Activated naive CD8-positive, alpha-beta T cell treated with anti-CD3 and anti-CD28 coated beads, Interleukin-2, amount 50 U/mL, for 16 hours (primary cell): Measurements from ENCODE around the gene HMHB1.
"Not testable (repeated sequence)": the region's sequence is repeated elsewhere in the genome, so short reads cannot be mapped to it uniquely, and the experiment has no call there.

ENCODE experiments used
- DNase-seq: peaks from one replicate; pipeline ENCODE4 v3.0.0-alpha.2; 2020; ENCODE audit warnings: low read depth, low spot score

The HMHB1 gene

GRCh38 chr5:143801252-143801939, 10.6 kb upstream of the HMHB1 start:
- DNase-seq: no peak

DNA sequence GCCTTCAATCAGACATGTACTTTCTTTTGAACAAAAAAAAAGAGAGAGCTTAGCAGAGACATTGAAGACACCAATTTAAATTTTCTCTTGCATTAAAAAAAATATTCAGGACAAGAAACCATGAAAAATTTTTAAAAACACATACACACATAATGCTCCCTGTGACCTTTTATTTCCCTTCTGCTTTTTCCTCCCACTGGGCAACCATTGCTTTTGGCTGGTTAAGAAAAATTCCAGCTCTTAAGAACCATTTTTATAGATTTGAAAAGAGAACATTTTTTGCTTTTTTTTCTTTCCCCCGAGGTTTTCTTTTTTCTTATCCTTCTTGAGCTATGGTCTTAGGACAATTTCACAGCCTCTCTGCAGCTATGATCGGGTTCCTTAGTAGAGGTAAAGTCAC, 6.1 kb upstream of the HMHB1 start:
- DNase-seq: no peak

- no peak for DNase-seq
These were observed 5.4 kb upstream of the HMHB1 start for GRCh38 chr5:143806579-143806978.

DNA sequence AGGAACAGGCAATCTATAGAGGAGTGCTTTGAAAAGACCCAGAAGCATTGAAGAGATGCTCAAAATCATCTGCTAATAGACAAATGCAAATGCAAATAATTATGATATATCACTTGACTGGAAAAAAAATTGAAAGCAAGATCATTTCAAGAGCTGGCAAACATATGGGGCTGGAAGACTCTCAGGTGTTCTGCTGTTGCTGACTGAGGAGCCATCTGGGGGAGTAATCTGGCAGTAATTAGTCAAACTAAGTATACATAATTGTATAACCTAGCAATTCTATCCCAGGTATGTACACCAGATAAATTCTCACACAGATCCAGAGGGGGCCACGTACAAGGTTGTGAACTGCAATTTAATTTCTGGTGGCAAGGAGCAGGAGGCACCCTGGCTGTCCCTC, 4.6 kb upstream of the HMHB1 start:
- no peak for DNase-seq

GRCh38 chr5:143816370-143816769, 4.4 kb downstream of the HMHB1 start:
- DNase-seq: not testable (repeated sequence)

DNA sequence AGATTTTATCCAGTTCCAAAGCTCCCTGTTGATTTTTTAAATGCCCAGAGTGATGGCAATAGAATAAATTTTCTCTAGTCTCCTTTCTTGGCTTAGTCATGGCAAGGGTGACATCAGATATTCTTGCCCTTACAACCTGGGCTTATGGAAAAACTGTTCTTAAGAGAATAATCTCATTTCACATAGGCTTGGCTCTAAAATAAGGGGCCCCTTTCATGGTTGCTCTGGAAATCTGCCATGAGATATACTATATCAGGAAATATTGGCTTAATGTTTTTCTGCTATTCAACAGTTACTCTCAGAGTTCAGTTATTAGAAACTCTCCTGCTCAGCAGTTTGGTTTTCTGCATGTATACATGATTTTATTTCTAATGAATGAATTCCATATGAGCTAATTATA, 7.8 kb downstream of the HMHB1 start:
- DNase-seq: no peak

GRCh38 chr5:143820451-143820850, 8.5 kb downstream of the HMHB1 start:
- DNase-seq: no peak

DNA sequence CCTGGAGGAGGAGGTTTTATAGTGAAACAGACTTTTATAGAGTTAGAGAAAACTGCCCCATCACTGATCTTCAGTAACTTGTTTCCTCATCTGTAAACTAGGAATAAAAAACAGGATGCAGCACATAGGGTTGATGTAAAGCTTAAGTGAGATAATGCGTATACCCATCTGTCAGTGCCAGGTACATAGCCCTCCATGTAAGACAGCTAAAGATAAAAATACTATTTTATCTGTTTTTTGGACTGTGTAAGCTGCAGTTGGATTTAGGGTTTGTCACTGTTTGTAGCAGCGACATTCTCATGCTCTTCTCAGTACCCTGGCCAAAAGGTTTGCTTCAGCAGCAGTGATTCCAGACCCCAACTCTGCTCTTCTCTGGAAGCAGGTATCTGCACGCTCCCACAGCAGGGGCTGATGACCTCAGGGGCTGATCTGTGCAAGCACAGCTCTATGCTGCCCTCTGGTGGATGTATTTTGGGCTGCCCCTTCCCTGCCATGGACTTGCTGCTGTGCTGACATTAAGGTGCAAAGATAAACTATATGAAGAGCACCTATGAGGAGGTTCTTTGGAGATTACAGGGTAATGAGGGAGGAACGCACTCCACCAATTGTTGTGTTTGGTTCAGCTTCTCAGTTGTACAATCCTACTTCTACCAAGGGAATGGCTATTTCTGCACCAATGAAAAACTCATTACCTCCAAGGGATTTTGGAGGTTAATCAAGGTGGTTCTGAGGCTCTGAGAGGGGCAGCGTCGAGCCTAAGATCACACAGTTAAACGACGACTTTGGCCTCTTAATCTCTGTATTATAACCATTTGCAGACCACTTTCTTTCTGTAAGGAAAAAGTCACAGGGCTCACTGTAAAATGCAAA, 13.1 kb downstream of the HMHB1 start:
- DNase-seq: peak; percentile 71

DNA sequence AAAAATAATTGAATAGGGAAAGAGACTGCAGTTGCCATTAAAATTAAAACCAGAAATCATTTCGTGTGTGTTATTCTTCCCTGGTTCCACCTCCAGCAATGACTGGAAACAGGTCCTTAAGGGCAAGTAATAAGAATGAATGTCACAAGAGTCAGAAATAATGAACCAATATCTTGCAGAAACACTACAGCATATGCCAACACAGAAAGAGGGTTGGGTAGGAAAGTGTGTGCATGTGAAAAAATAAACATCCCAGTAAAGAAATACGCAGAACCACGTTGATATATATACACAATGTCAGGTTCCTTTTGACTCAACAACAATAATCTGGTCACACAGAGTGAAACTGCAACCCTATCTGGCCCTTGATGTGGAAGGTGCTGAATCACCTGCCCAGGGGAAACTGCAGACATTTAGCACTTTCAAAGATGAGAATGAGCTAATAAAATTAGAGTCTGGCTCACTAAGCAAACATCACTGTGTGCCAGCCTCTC, 15.0 kb downstream of the HMHB1 start:
- no peak for DNase-seq

DNA sequence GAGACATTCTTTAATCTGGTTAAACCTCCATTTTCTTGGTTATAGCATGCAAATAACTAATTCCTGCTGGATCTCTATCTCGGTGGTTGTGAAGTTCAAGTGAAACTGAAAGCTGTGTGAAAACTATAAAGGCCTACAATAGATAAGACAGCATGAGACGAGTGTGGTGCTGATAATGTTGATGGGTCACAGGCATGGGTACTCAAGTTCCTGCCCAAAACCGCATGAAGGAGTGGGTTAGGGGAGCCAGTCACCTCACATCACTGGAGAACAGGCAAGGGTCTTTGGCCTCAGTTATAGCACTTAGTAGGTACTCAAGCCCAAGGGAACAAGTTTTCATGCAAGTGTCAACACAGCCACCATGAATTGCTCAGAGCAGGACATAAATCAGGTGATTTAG, 16.7 kb downstream of the HMHB1 start:
- no peak for DNase-seq

DNA sequence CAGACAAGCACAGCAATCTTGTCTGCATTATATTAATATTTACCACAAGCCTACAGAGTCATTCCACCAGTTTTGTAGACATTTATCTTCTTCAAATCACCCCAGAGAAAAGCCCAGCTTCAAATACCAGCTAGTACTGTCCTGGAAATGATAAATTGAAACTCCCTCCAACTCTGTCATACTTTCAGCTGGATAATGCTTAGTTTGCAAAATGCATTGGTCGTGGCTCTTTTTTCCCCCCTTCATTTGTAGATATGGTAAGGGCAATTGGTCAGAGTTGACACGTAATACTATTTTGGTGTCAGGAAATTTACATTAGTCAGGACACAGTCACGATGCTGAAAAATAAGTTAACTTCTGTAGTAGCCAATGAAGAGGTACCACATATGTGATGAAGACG, 21.2 kb downstream of the HMHB1 start:
- no peak for DNase-seq

DNA sequence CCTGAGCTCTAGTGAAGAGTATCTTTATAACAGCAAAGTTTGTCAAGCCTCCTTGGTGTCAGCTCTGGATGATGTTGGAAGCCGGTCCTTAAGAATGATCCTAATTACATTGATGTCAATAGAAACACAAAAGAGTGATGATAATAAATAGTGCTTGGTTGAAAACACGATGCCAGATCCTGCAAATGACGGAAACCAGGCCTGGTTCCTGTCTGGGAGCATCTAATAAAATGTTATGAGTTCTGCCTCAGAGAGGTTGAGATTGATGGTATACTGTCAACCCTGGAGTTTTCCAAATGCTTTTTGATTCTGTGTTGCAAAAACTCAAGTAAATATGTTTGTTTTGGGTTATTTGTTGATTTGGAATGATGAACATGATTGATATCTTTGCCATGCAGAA, 23.3 kb downstream of the HMHB1 start:
- no peak for DNase-seq

- no peak for DNase-seq
These were observed 24.3 kb downstream of the HMHB1 start for GRCh38 chr5:143836161-143836725.

GRCh38 chr5:143837306-143837848, 25.4 kb downstream of the HMHB1 start:
- no peak for DNase-seq

- DNase-seq: no peak
These were observed 29.5 kb downstream of the HMHB1 start for GRCh38 chr5:143841446-143841845.

- no peak for DNase-seq
These were observed 31.0 kb downstream of the HMHB1 start for GRCh38 chr5:143842920-143843319.

- no peak for DNase-seq
These were observed 31.5 kb downstream of the HMHB1 start for GRCh38 chr5:143843461-143843860.

DNA sequence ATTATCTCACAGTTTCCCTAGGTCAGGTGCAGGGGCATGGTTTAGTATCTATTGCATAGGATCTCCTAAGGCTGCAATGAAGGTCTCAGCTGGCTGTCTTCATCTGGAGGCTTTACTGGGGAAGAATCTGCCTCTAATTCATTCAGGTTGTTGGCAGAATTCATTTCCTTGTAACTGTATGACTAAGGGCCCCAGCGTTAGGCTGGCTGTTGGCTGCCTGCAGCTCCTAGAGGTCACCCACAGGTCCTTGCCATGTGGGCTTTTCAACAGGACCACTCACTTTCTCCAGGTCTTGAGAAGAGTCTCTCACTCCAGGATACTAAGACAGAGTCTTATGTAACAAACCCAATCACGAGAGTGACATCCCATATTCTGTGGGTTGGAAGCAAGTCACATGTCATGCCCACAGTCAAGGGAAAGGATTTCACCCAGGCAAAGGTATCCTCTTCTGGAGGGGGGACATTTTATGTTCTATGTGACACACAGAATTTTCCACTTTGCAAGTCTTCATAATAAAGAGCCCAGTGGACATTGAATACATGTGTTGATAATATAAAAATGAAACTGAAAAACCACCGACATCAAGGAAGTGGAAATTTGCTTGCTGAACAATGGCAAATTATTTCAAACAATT, 38.2 kb downstream of the HMHB1 start:
- DNase-seq: no peak

DNA sequence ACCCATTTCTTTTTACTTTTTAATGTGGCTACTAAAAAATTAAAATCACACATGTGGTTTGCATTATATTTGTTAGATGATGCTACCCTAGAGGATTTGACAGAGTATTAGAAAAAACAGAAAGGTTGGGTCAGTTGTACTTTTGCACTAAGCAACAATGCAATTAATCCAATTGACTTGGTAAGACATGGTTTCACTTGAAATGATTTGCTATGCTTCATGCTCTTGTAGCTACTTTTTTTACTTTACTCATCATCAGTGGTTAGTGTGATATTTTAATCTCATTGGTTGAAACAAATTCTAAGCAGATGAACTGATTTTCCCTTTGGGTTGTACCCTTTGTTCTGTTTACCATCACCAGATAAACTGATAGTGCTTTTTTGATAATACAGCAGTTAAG, 39.4 kb downstream of the HMHB1 start:
- DNase-seq: no peak

DNA sequence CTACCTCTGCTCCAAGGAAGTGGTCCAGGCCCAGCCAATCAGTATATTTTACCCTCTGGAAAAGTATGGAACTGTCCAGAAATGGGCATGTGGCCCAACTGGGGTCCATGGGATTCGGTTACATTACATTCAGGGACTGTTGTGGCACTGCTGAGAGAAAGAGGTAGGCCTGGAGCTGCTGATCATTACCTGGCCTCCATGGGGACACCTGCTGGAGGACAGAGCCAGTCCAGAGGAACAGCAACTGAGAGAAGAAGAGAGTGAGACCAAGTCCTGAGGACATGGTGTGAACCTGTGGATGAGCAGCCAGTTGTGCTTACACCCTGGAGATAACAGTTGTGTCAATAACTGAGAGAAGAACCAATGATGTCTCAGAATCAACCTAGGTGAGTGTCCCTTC, 48.2 kb downstream of the HMHB1 start:
- no peak for DNase-seq

DNA sequence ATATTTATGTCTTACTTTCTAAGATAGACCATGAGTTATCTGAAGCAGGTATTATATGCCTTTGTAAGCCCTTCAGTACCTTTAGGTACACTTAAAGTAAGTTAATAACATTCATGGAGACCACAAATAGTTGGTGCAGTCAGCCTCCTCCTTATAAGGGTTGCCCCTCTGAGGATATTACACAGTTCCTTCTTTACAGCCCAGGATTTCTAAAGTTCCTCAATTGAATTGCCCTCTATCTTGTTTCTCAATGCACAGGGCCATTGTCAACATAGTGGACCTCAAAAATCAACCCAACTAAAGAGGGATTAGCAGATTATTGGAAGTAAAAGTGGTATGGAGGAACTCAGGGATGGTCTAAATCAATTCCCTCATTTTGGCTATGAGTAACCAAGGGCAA, 50.3 kb downstream of the HMHB1 start:
- DNase-seq: no peak
